Keratinocyte (primary cell): Measurements from ENCODE around the gene RHOT1. TPM values are rescaled to one million over a fixed set of nuclear protein-coding genes. Genes with fewer than 3 reads are reported as not detected.
"Not testable (repeated sequence)": the region's sequence is repeated elsewhere in the genome, so short reads cannot be mapped to it uniquely, and the experiment has no call there.

ENCODE experiments used
- DNase-seq: peaks from one replicate; pipeline ENCODE4 v3.0.0-alpha.2; 2011; ENCODE audit warnings: low read depth, missing footprints, low spot score
- FAIRE-seq: peaks from 2 replicates; lab custom pipeline; 2011; peaks lifted over from hg19 to GRCh38; lab: Jason Lieb, UNC
- H2AFZ ChIP-seq: 2 replicates; pipeline ENCODE4 v1.6.0; 2012; ENCODE audit warnings: low read length, control low read depth, inconsistent platforms; ENCODE audit not compliant: control insufficient read depth
- H3K27ac ChIP-seq: 2 replicates; pipeline ENCODE4 v1.5.1; 2011; ENCODE audit warnings: low read length; ENCODE audit not compliant: control insufficient read depth, insufficient read depth
- H3K27me3 ChIP-seq: 3 replicates; pipeline ENCODE4 v1.6.0; 2011; ENCODE audit warnings: low read length; ENCODE audit not compliant: control insufficient read depth, insufficient read depth; ENCODE audit errors: extremely low read depth
- H3K36me3 ChIP-seq, 2 experiments: 2 replicates in 1 of 2; 3 replicates in 1 of 2; pipeline ENCODE4 v1.5.1; 2011; ENCODE audit warnings: low read length in 2 of 2, mild to moderate bottlenecking in 1 of 2; ENCODE audit not compliant: control insufficient read depth in 2 of 2, insufficient read depth in 2 of 2; ENCODE audit errors: extremely low read depth in 1 of 2
- H3K4me1 ChIP-seq: 3 replicates; pipeline ENCODE4 v1.5.1; 2011; ENCODE audit warnings: low read length; ENCODE audit not compliant: control insufficient read depth, insufficient read depth; ENCODE audit errors: extremely low read depth
- H3K4me2 ChIP-seq: 3 replicates; pipeline ENCODE4 v1.6.0; 2011; ENCODE audit warnings: low read depth, low read length; ENCODE audit not compliant: control insufficient read depth, insufficient read depth; ENCODE audit errors: extremely low read depth
- H3K4me3 ChIP-seq, 3 experiments: fragments of 200-600 bp in 1 of 3; sonication (generic) in 1 of 3; 2 replicates in 2 of 3; 3 replicates in 1 of 3; pipeline ENCODE4 v1.5.1; 2011 to 2016; ENCODE audit warnings: low read length in 3 of 3, mild to moderate bottlenecking in 3 of 3, control low read depth in 2 of 3, inconsistent platforms in 1 of 3, low read depth in 1 of 3, mixed read lengths in 1 of 3, mixed run types in 1 of 3, moderate library complexity in 1 of 3; ENCODE audit not compliant: control insufficient read depth in 2 of 3, insufficient read depth in 2 of 3; ENCODE audit errors: extremely low read depth in 1 of 3
- H3K79me2 ChIP-seq: 2 replicates; pipeline ENCODE4 v1.6.0; 2012; ENCODE audit warnings: low read length; ENCODE audit not compliant: control insufficient read depth, insufficient read depth
- H3K9ac ChIP-seq: 3 replicates; pipeline ENCODE4 v1.6.0; 2011; ENCODE audit warnings: low read length; ENCODE audit not compliant: control insufficient read depth, insufficient read depth; ENCODE audit errors: extremely low read depth
- H3K9me1 ChIP-seq: 3 replicates; pipeline ENCODE4 v1.6.0; 2011; ENCODE audit warnings: low read length; ENCODE audit not compliant: control insufficient read depth, insufficient read depth; ENCODE audit errors: extremely low read depth
- H3K9me3 ChIP-seq: 2 replicates; pipeline ENCODE4 v1.5.1; 2012; ENCODE audit warnings: low read depth, low read length; ENCODE audit not compliant: control insufficient read depth
- H4K20me1 ChIP-seq: 3 replicates; pipeline ENCODE4 v1.6.0; 2011; ENCODE audit warnings: low read length; ENCODE audit not compliant: control insufficient read depth, insufficient read depth; ENCODE audit errors: extremely low read depth
- EZH2 ChIP-seq: IDR thresholded peaks from one replicate; pipeline ENCODE4 v1.6.1; 2012; ENCODE audit warnings: inconsistent platforms, mild to moderate bottlenecking, low read length, moderate library complexity
- dilution Hi-C: fragments of 300-500 bp; cut with MboI; formaldehyde crosslinking; loops from one replicate; pipeline ENCODE4 v1.7.0; 2020; ENCODE audit warnings: low sequenced_read_pairs; ENCODE audit not compliant: extremely low pct_ligation_motif_present
- polyA plus RNA-seq, 5 experiments: library from polyadenylated mRNA; depleted of rRNA in 3 of 5; stranded (reverse) in 3 of 5; stranded (forward) in 1 of 5; unstranded in 1 of 5; fragments of >200 nt; gene quantifications; 1 replicate in 1 of 5; 2 replicates in 3 of 5; 3 replicates in 1 of 5; pipeline versions ENCODE4 v1.2.1 to v1.2.3, GENCODE V29; 2011 to 2012; ENCODE audit warnings: missing spikeins in 2 of 5, low read depth in 1 of 5, low replicate concordance in 1 of 5

RHOT1 gene
- polyA plus RNA-seq, 1 donor (not counting 4 experiments of a cell fraction or from before 2014, with no cell fraction given), result 50.4 TPM

DNA sequence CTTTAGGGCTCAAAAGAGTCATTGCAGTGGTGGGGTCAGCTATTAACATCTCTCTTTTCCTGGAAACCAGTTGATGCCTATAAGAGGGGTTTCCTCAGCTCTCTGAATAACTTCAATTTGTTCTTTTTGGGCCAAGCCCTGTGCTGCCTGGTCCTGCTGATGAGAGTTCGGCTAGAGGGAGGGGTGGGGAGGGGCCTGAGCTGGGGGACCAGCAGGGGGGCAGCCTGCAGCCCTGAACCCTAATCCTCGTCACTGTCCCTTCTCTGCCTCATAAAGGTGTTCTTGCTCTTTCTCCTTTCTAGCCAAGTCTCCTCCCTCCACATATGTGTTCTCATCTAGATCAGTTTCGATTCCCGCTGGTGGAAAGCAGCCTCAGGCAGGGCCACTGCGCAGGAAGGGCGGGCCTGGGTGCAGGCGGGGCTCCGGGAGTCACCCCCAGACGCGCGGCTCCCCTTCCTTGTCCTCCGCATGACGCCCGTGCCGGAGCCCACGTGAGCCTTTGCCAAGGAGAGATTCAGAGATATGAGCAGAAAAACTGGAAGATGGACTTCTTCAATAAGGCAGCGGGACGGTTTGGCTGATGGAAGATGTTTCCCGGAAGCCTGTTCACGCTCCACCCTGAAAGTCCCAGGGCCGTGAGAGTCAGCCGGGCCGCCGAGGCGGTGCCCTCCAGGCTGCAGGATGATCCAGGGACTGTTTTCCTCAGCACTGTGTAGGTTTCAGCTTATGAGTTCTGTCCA, 15.0 kb upstream of the RHOT1 start:
- Histone ChIP-seq H3K4me2 (peak overlapping the region; percentile 90), H3K36me3 (no peaks in the 10 kb centered on the region), H3K9me3 (no peaks in the 10 kb centered on the region), H3K4me1 (peaks cover 12% of the 10 kb centered on the region), H3K9me1 (no peaks in the 10 kb centered on the region), H3K79me2 (no peaks in the 10 kb centered on the region), H4K20me1 (no peaks in the 10 kb centered on the region), H3K27me3 (no peaks in the 10 kb centered on the region), H3K9ac (peak overlapping the region; percentile 92), H3K27ac (peak overlapping the region; percentile 86), H3K4me3 (peak overlapping the region; percentile 70 to 90 (median 86)), H2AFZ (peak overlapping the region; percentile 88)
- peak; percentile 69 for FAIRE-seq
- TF ChIP-seq EZH2, result no peak
- peak; percentile 57 for DNase-seq
- dilution Hi-C loops, result no loop called here

DNA sequence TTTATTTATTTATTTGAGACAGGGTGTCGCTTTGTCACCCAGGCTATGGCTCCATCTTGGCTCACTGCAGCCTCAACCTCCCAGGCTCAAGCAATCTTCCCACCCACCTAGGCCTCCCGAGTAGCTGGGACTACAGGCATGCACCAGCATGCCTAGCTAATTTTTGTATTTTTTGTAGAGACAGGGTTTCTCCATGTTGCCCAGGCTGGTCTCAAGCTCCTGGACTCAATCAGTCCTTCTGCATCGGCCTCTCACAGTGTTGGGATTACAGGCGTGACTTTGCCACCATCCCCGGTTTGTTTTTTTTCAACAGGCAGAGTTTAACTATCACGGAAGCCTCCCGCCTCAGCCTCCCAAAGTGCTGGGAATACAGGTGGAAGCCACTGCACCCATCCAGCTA, 13.8 kb upstream of the RHOT1 start:
- H3K9me1 ChIP-seq, H3K36me3 ChIP-seq, H4K20me1 ChIP-seq, H3K79me2 ChIP-seq, DNase-seq, dilution Hi-C loops, H3K9me3 ChIP-seq, H3K27me3 ChIP-seq: not testable (repeated sequence)
- FAIRE-seq, result peak; percentile 52
- Histone ChIP-seq H3K4me3 (peak overlapping the region; percentile 70 to 90 (median 86)), H3K27ac (peak overlapping the region; percentile 86), H2AFZ (peak overlapping the region; percentile 39), H3K9ac (peak overlapping the region; percentile 92), H3K4me1 (peaks cover 12% of the 10 kb centered on the region), H3K4me2 (peak overlapping the region; percentile 90)

DNA sequence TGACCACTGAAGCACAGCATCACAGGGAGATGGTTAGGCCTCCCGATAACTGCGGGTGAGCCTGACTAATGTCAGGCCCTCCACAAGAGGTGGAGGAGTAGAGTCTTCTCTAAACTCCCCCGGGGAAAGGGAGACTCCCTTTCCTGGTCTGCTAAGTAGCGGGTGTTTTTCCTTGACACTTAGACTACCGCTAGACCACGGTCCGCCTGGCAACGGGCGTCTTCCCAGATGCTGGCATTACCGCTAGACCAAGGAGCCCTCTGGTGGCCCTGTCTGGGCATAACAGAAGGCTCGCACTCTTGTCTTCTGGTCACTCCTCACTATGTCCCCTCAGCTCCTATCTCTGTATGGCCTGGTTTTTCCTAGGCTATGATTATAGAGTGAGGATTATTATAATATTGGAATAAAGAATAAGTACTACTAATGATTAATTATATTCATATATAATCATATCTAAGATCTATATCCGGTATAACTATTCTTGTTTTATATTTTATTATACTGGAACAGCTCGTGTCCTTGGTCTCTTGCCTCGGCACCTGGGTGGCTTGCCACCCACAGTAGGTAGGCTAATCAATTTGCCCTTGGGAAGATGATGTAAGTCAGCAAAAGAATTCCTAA, 6.7 kb upstream of the RHOT1 start:
- H3K27ac ChIP-seq, DNase-seq, H4K20me1 ChIP-seq, H3K4me1 ChIP-seq, FAIRE-seq, H3K79me2 ChIP-seq, H3K9me3 ChIP-seq, H3K36me3 ChIP-seq, H3K27me3 ChIP-seq, H3K9ac ChIP-seq, dilution Hi-C loops, H3K4me3 ChIP-seq, H3K4me2 ChIP-seq, H3K9me1 ChIP-seq, H2AFZ ChIP-seq: not testable (repeated sequence)
